SK-N-MC (cell line): ENCODE measurements around the gene CDH4.

ENCODE experiments used
- DNase-seq: peaks from one replicate; pipeline ENCODE4 v3.0.0-alpha.2; 2011; ENCODE audit warnings: low read depth, low spot score
- H3K27ac ChIP-seq: fragments of 200-600 bp; sonication (generic); 2 replicates; pipeline ENCODE4 v1.5.1; 2016; ENCODE audit warnings: mixed run types
- H3K36me3 ChIP-seq: fragments of 200-600 bp; sonication (generic); 2 replicates; pipeline ENCODE4 v1.6.1; 2017; ENCODE audit warnings: antibody characterized with exemption, low read length, mixed read lengths; ENCODE audit not compliant: insufficient read depth
- H3K4me3 ChIP-seq: fragments of 200-600 bp; sonication (generic); 2 replicates; pipeline ENCODE4 v1.5.1; 2016
- H3K9ac ChIP-seq: fragments of 200-600 bp; sonication (generic); 2 replicates; pipeline ENCODE4 v1.8.0; 2017; ENCODE audit warnings: mixed run types, mixed read lengths; ENCODE audit not compliant: insufficient read length
- H3K9me3 ChIP-seq: fragments of 200-600 bp; sonication (generic); 2 replicates; pipeline ENCODE4 v1.6.1; 2017; ENCODE audit warnings: low read depth, mild to moderate bottlenecking, antibody characterized with exemption, low read length, moderate library complexity, mixed read lengths
- EZH2 ChIP-seq: fragments of 200-600 bp; sonication (generic); IDR thresholded peaks from one replicate; pipeline ENCODE4 v1.6.1; 2017; ENCODE audit warnings: antibody characterized with exemption
- FOXP2 ChIP-seq: optimal IDR thresholded peaks from 2 replicates; pipeline ENCODE3; 2011; ENCODE audit warnings: mild to moderate bottlenecking, moderate library complexity; ENCODE audit not compliant: insufficient read depth; ENCODE audit errors: extremely low read length, control extremely low read depth
- POLR2AphosphoS5 ChIP-seq: IDR thresholded peaks from 2 replicates; pipeline ENCODE4 v1.6.1; 2012; ENCODE audit warnings: mild to moderate bottlenecking, low read depth, low read length, borderline replicate concordance

CDH4 gene

DNA sequence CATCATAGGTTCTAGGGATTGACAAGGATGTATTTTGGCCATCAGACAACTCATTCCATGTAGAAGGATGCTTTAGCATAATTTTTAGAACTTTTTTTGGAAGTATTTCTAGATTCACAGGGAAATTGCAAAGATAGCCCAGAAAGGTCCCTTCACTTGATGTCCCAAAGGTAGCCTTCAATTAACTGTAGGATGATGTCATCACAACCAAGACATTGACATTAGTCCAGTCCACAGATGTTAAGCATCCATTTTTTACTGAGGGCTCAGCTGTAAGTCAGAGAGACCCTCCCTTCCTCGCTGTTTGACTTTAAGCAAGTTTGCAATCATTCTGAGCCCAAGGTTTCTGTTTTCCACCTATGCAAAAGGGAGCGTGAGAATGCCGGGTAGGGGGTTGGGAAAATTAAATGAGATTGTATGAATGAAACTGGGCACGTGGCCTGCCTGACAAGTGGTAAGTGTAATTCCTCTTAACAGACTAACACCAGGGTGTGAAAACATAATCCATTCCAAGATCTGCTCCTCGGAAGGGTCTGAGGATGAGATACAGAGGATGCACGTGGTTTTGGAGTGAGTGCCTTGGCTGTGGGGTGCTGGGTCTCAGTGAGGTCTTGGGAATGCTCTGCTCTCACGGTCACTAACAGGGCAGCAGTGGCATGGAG is 126.8 kb downstream of the CDH4 start:
- Histone ChIP-seq H3K36me3 (no peaks in the 10 kb centered on the region), H3K4me3 (no peak overlapping the region), H3K9ac (no peak overlapping the region), H3K27ac (no peak overlapping the region), H3K9me3 (no peaks in the 10 kb centered on the region)
- TF ChIP-seq POLR2AphosphoS5 (no peak), EZH2 (no peak), FOXP2 (no peak)
- no peak for DNase-seq

DNA sequence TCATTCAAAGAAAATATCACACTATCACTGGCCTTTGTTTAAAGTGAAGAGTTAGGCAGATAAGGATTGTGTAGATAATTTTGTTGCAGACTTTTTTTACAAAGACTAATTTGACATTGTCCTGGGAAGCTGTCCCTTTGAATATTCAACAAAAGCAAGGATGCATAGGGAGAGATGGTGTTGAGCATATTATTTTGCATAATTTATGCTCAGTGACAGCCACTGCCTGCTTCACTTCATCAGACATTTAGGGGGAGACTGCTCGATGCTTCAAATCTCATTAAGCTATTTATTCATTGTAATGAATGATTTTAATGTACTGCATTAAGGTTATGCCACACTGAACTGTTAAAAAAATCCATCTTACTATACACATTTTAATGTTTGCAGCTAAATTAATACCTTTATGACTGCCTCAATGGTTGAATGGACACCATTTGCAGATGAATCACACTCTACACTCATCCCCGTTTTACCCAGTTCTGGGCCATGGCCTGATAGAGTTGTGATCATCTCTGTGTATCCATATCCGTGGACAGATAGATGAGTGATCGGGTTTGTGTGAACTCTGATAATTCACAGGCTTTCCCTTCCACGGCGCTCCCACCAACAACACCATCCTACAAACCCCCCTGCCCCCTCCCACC is 128.0 kb downstream of the CDH4 start:
- TF ChIP-seq FOXP2, result no peak
- TF ChIP-seq POLR2AphosphoS5, result no peak
- TF ChIP-seq EZH2, result no peak
- DNase-seq, result no peak
- Histone ChIP-seq H3K4me3 (no peak overlapping the region), H3K9ac (no peak overlapping the region), H3K36me3 (no peaks in the 10 kb centered on the region), H3K27ac (no peak overlapping the region), H3K9me3 (no peaks in the 10 kb centered on the region)

DNA sequence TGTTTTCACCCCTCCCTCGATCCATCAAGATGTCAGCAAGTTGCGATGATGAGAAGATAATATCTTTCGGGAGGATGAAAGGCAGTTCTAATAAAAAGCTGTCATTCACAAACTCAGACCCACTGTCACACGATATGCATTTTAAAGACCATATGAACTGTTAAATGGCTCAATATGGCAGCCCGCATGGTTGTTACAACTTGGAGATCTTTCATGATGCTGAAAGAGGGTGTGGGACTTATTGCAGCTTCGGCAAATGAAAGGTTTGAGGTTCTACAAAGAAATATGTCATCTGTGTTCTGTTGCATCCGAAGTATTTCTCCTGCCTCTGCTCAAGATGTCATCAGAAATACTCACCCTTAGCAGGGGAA is 128.5 kb downstream of the CDH4 start:
- no peaks in the 10 kb centered on the region for H3K36me3 ChIP-seq
- H3K9ac ChIP-seq, result no peak overlapping the region
- TF ChIP-seq POLR2AphosphoS5 (no peak), FOXP2 (no peak), EZH2 (no peak)
- H3K9me3 ChIP-seq, result no peaks in the 10 kb centered on the region
- no peak overlapping the region for H3K4me3 ChIP-seq
- no peak overlapping the region for H3K27ac ChIP-seq
- DNase-seq, result no peak

DNA sequence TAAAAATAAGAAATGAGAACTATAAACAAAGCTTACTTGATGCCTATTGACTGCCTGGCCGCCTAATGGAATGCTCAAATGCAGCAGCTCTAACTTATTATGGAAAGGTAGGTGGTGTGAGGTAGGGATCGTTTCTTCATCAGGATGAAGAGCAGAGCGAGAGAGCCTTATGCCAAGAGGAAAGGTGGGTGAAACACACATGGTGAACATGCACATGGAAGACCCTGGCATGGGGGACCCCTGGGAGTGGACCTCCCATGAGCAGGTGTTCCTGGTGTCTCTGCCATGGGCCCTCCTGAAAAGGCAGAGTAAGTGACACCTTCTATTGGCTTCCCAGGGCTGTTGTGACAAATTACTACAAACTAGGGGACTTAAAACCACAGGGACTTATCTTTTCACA is 130.1 kb downstream of the CDH4 start:
- H3K9ac ChIP-seq, result no peak overlapping the region
- H3K27ac ChIP-seq, result no peak overlapping the region
- H3K4me3 ChIP-seq, result no peak overlapping the region
- DNase-seq, result no peak
- H3K9me3 ChIP-seq, result no peaks in the 10 kb centered on the region
- TF ChIP-seq FOXP2 (no peak), EZH2 (no peak), POLR2AphosphoS5 (no peak)
- H3K36me3 ChIP-seq, result no peaks in the 10 kb centered on the region

DNA sequence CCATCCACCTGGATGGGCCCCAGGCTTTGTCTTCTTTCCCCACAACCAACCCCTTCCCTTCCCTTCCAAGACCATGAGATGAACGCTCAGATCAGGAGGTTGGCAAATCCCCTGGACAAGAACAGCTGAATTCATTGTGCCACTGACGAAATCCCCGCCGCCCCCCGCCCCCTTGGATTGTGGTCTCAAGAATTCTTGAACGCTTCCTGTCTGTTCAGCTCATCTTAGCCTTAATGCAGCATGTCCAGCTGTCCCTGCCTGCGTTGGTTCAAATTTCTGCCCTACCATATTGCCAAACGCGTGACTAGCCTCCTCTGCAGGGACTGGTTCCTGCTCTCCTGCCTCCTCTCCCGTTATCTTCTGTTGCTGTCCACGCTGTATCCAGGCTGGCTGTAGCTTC is 133.2 kb downstream of the CDH4 start:
- DNase-seq, result no peak
- no peak overlapping the region for H3K27ac ChIP-seq
- no peaks in the 10 kb centered on the region for H3K9me3 ChIP-seq
- TF ChIP-seq POLR2AphosphoS5, result no peak
- TF ChIP-seq FOXP2, result no peak
- TF ChIP-seq EZH2, result no peak
- H3K9ac ChIP-seq, result no peak overlapping the region
- H3K4me3 ChIP-seq, result no peak overlapping the region
- no peaks in the 10 kb centered on the region for H3K36me3 ChIP-seq

DNA sequence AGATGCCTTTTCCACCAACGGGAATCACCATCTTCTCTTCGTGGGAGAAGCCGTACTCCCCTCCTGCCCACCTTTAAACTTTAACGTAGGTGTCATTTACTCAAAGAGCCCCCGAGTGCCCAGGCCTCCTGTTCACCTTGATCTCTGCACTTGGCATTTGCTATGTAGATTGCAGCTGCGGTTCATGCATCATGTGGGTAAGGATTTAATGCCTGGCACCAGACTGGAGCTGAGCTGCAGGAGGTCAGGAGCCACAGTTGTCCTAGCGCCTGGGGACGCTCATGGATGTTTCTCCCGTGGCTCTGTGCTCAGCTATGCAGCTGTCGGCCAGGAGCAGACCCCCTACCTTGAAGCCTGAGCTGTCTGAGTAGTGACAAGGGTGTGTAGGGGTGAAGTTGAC is 133.7 kb downstream of the CDH4 start:
- no peak for DNase-seq
- no peak overlapping the region for H3K27ac ChIP-seq

DNA sequence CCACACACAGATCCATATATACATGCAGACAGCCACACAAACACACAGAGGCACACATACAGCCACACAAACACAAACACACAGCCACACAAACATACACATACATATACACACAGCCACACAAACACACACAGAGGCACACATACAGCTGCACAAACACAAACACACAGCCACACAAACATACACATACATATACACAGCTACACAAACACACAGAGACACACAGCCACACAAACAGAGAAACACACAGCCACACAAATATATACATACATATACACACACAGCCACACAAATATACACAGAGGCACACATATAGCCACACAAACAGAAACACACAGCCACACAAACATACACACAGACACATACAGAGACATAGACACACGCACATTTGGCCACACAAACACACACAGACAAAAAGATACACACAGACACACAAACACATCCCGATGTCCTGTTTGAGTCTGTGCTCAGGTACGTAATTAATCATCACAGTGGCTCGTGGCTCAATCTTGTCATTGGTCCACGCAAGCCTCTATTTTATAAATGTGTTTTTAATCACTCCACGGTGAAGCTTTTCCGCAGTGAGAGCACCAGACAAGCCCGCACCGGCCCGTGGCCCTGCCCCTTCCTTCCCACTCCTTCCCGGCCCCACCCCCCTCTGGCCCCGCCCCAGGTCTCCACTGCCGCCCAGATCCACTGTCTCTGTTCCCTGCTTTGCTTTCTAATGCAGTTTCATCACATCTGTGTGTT is 135.3 kb downstream of the CDH4 start:
- no peak for DNase-seq
- TF ChIP-seq FOXP2 (no peak), POLR2AphosphoS5 (no peak), EZH2 (no peak)
- peak overlapping the region; percentile 61 for H3K4me3 ChIP-seq
- H3K9ac ChIP-seq, result no peak overlapping the region
- no peaks in the 10 kb centered on the region for H3K36me3 ChIP-seq
- no peak overlapping the region for H3K27ac ChIP-seq
- no peaks in the 10 kb centered on the region for H3K9me3 ChIP-seq

More for the DNA sequence above, 133.7 kb downstream of the CDH4 start:
- Histone ChIP-seq H3K9me3 (no peaks in the 10 kb centered on the region), H3K9ac (no peak overlapping the region), H3K36me3 (no peaks in the 10 kb centered on the region), H3K4me3 (no peak overlapping the region)
- TF ChIP-seq POLR2AphosphoS5 (no peak), EZH2 (no peak), FOXP2 (no peak)

DNA sequence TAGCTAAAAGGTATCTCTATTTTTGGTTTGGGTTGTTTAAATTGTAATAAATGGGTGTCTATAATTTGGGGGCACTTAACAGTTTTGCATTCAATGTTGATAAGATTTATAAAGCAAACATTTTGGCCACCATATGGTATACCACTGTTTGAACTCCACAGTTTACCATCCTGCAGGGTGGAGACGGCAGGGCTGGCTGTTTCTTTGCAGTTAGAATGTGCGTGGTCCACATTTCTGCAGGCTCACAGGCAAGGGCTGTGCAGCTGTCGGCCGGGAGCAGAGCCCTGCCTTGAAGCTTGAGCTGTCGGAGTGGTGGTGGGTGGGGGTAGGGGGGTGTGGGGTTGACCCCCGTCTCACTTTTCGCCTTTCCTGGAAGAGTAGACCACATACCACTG is 135.9 kb downstream of the CDH4 start:
- Histone ChIP-seq H3K4me3 (no peak overlapping the region), H3K9ac (no peak overlapping the region), H3K27ac (no peak overlapping the region), H3K9me3 (no peaks in the 10 kb centered on the region), H3K36me3 (no peaks in the 10 kb centered on the region)
- DNase-seq, result no peak
- no peak for TF ChIP-seq POLR2AphosphoS5
- no peak for TF ChIP-seq EZH2
- no peak for TF ChIP-seq FOXP2

DNA sequence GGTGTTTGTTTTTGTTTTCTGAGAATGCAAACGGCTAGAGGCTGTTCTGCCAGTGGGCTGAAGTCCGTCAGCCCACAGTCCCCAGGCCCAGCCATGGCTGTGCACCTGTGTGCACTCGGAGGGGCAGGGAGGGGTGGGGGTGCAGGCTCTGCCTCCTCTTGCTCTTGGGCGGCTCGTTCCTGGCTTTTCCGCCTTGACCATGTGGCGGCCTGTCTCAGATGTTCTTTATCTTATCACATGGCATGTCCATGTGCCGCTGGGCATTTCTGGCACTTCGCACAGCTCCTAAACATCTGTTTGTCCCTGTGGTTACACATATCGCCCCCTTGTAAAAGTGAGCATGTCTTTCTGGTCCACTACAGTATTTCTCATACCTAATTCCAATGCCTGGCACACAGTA is 137.0 kb downstream of the CDH4 start:
- H3K9ac ChIP-seq, result no peak overlapping the region
- H3K27ac ChIP-seq, result no peak overlapping the region
- no peak for DNase-seq
- no peaks in the 10 kb centered on the region for H3K36me3 ChIP-seq
- no peaks in the 10 kb centered on the region for H3K9me3 ChIP-seq
- TF ChIP-seq EZH2 (no peak), FOXP2 (no peak), POLR2AphosphoS5 (no peak)
- no peak overlapping the region for H3K4me3 ChIP-seq
